Measurements from ENCODE around the gene SRPX. TPM values are rescaled to one million over a fixed set of nuclear protein-coding genes. Genes with fewer than 3 reads are reported as not detected.

Gene SRPX
- total and polyA plus RNA-seq, 2 of the 4 experiments (the other 2 are of a cell fraction), result 35.5 to 81.5 TPM

DNA sequence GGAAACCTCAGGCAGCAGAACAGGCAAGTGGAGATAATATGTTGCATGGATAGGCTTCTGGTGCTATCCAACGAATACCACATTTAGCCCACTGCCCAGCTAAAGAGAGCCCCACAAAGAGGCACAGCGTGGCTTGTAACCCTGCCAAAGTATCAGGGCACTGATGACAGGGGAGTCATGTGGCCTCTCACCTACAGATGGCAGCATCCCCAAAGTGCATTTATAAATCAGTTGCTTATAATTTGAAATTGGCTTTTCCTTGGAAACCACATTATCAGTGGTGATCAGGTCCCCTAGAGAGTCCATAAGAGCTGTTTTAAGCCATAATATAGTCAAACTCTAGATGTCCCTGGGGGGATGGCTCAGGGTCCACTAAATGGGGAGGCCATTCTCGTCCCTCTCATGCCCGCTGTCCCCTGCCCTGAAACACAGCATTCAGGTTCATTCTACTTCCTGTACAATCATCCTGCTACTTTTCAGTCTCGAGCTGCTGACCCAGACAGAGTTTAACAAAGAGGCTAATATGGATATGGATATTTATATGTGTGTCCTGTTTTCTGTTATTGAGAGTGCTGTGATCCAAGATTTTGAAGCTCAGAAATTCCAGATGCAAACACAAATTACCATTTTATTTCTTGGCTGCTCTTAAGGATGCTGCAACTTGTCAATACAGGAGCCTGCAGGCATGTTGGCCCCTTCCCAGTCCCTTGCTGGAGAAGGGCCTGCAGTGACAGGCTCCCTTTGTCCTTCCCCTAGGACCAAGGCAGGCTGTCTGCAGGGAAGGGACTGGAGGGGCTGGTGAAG is 28.5 kb downstream of the SRPX start:
- dilution Hi-C loops (cut with HindIII; ENCODE audit: low sequenced_read_pairs, unreplicated experiment), result no loop called here
- Histone ChIP-seq H2AFZ (replicated peaks; ENCODE audit: low read length, poor library complexity) (no peak overlapping the region), H3K9ac (ENCODE audit: low read depth, low read length) (no peak overlapping the region), H2AK9ac (replicated peaks; ENCODE audit: low read depth, low read length, poor library complexity) (no peak overlapping the region), H3K36me3 (ENCODE audit: control insufficient read depth, insufficient read depth, low read length) (no peaks in the 10 kb centered on the region), H3K23ac (ENCODE audit: low read depth, low read length) (no peak overlapping the region), H4K20me1 (ENCODE audit: insufficient read depth, low read length) (no peaks in the 10 kb centered on the region), H3K79me1 (ENCODE audit: low read depth in 1 of 2, low read length in 2 of 2) (no peaks in the 10 kb centered on the region; a peak in 1 of 4 replicates), H3K27ac (ENCODE audit: insufficient read depth, low read length) (no peak overlapping the region), H2AK5ac (ENCODE audit: low read depth, low read length) (no peak overlapping the region), H3K4me1 (ENCODE audit: control insufficient read depth, insufficient read depth, low read length) (no peaks in the 10 kb centered on the region), H3K9me3 (ENCODE audit: control insufficient read depth, insufficient read depth, low read length) (no peaks in the 10 kb centered on the region), H2BK120ac (ENCODE audit: low read depth, low read length) (no peak overlapping the region), H3K14ac (replicated peaks; ENCODE audit: low read depth, low read length) (no peak overlapping the region), H2BK20ac (ENCODE audit: low read depth, low read length) (no peak overlapping the region), H4K5ac (ENCODE audit: low read depth, low read length) (no peak overlapping the region), H3K4me2 (ENCODE audit: low read depth, low read length) (no peak overlapping the region), H2BK5ac (ENCODE audit: low read depth, low read length, poor library complexity, severe bottlenecking) (no peak overlapping the region), H3K4me3 (ENCODE audit: insufficient read depth, low read depth, low read length) (no peak overlapping the region), H4K91ac (ENCODE audit: insufficient read depth, low read depth, low read length) (no peak overlapping the region), H3K56ac (ENCODE audit: extremely low read depth, insufficient read depth, low read length) (no peak overlapping the region), H3K4ac (ENCODE audit: low read depth, low read length) (no peak overlapping the region), H3K27me3 (ENCODE audit: control insufficient read depth, insufficient read depth, low read length) (no peaks in the 10 kb centered on the region; the same call in 1 of the 2 replicates), H4K8ac (ENCODE audit: low read depth in 2 of 2, low read length in 2 of 2) (no peak overlapping the region), H3K18ac (ENCODE audit: low read depth, low read length) (no peak overlapping the region), H3K9me1 (ENCODE audit: insufficient read depth, low read length) (no peaks in the 10 kb centered on the region), H2BK15ac (ENCODE audit: low read depth, low read length) (no peak overlapping the region)
- ATAC-seq (ENCODE audit: low read depth) (no peak), DNase-seq (peak; percentile 25)
- WGBS, 2 experiments (ENCODE audit: extremely low coverage in 2 of 2, insufficient read length in 1 of 2), result no CpG with 5 or more reads among the region's 5 CpGs
- in situ Hi-C loops (cut with MboI; ENCODE audit: low sequenced_read_pairs), result no loop called here
- POLR2A ChIA-PET (ENCODE audit: unreplicated experiment), result no interaction called here
- CTCF ChIA-PET, result interaction anchor here (0.6 to 1.7 kb wide), 6 partner anchors 26 to 135 kb away, joined by 3 to 8 read pairs (median 3); partner anchors contain the start of gene RPGR
- BruUV-seq (replicated peaks), result no TSS peak
- TF ChIP-seq CTCF (conservative IDR thresholded peaks at IDR 0.05; ENCODE audit: low read depth, low read length) (peak; percentile 45), RAD21 (IDR thresholded peaks at IDR 0.05; ENCODE audit: low read length) (peak; percentile 58), CHD1 (IDR thresholded peaks at IDR 0.05; ENCODE audit: low read depth, low read length) (no peak), CEBPB (IDR thresholded peaks at IDR 0.05; ENCODE audit: low read depth, low read length) (no peak), BHLHE40 (IDR thresholded peaks at IDR 0.05; ENCODE audit: low read depth, low read length) (no peak), NFE2L2 (IDR thresholded peaks at IDR 0.05; ENCODE audit: low read depth, low read length) (no peak), SMC3 (IDR thresholded peaks at IDR 0.05; ENCODE audit: low read depth, low read length) (peak; percentile 56), MAZ (IDR thresholded peaks at IDR 0.05; ENCODE audit: borderline replicate concordance, low read depth, low read length) (no peak)
- intact Hi-C loops (cut with micrococcal nuclease), result loop anchor here (1.0 kb wide), 1 partner anchor 135 kb away; the partner anchor contains the start of gene RPGR

Data from IMR-90 (cell line).